ENCODE data around the gene KRT37.
"Not testable (repeated sequence)": the region's sequence is repeated elsewhere in the genome, so short reads cannot be mapped to it uniquely, and the experiment has no call there.

KRT37 gene

DNA sequence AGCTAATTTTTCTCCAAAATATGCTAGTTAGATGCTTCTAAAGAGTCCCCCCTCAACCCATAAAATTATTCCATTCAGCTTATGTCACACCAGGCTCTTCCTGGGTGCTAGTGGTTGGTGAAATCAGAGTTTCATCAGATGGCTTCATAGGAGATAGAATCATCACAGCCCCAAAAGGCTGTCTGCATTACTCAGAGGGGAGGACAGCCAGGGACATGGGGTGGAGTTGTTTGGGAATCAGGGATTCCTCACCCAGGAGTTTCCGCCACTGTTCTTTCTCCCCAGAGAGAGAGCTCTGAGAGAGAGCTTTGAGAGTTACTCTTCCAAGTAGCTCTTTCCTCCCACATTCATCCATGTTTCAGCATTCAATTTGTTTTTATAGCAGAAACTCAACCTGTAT, 42.0 kb downstream of the KRT37 start:
- Mint-ChIP-seq H3K9me3 (peaks cover 7% of the 10 kb centered on the region), H3K4me3 (no peak overlapping the region)

DNA sequence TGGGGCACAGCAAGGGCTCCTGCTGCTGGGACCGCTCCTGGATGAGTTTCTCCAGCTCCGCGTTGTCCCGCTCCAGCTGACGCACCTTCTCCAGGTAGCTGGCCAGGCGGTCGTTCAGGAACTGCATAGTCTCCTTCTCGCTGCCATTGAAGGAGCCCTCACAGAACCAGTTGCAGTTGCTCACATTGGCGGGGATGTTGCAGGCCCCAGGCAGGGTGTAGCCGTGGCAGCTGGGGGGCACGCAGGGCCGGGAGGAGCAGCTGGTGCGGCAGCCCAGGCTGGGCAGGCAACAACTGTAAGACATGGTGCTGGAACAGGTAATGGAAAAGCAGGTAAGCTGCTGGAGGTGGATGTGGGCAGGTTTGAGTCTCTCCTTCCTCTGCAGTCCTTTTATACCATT, 42.4 kb downstream of the KRT37 start, which contains the start of gene KRT34:
KRT34 (minus strand) TSS at position 364 of the 400 bp plus-strand sequence; CDS start at position 304, 60 bp downstream.
- not testable (repeated sequence) for H3K4me3 Mint-ChIP-seq; H3K27ac Mint-ChIP-seq; H3K27me3 Mint-ChIP-seq; H3K36me3 Mint-ChIP-seq (ENCODE audit: low read depth); H3K9me3 Mint-ChIP-seq
- peaks cover 10% of the 10 kb centered on the region for H3K4me1 Mint-ChIP-seq (ENCODE audit: low read depth)

More for the DNA sequence above, 42.0 kb downstream of the KRT37 start:
- Mint-ChIP-seq H3K4me1 (ENCODE audit: low read depth) (peaks cover 10% of the 10 kb centered on the region), H3K36me3 (ENCODE audit: low read depth) (peaks cover 7% of the 10 kb centered on the region), H3K27me3 (no peaks in the 10 kb centered on the region), H3K27ac (no peak overlapping the region)

DNA sequence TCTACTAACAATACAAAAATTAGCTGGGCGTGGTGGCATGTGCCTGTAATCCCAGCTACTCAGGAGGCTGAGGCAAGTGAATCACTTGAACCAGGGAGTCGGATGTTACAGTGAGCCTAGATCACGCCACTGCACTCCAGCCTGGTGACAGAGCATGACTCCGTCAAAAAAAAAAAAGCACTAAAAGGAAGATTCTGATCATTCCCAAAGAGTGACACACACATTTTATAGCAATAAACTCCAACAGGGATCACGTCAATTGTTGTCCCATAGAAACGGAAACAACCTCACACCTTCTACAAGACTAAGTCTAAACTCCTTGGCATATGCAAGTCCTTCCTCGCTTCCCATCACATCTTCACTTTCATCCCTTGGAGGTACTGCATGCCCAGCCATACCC, 44.3 kb downstream of the KRT37 start:
- H3K36me3 Mint-ChIP-seq (ENCODE audit: low read depth); H3K27me3 Mint-ChIP-seq; H3K27ac Mint-ChIP-seq; H3K4me3 Mint-ChIP-seq; H3K9me3 Mint-ChIP-seq: not testable (repeated sequence)
- peaks cover 10% of the 10 kb centered on the region for H3K4me1 Mint-ChIP-seq (ENCODE audit: low read depth)

DNA sequence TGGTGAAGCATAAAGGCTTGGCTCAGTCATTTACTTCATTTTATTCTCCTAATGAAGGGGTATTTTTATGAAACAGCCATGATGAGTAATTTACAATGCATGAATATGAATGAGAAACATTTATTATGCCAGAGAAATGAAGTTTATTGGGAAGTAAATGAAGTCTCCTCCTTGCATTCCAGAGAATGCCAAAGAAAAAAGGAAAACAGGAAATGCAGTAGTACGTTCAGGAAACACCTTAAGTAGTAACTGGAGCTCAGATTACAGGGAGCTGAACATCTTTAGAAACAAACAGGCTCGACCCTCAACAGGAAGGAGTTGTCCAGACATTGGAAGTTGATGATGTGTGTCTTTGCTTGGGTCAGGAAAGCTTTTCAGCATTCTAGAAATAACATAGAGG, 46.8 kb downstream of the KRT37 start:
- Mint-ChIP-seq H3K27me3 (no peaks in the 10 kb centered on the region), H3K4me3 (no peak overlapping the region), H3K36me3 (ENCODE audit: low read depth) (no peaks in the 10 kb centered on the region), H3K27ac (no peak overlapping the region), H3K9me3 (peaks cover 4% of the 10 kb centered on the region), H3K4me1 (ENCODE audit: low read depth) (peaks cover 10% of the 10 kb centered on the region)
